A549 (cell line): ENCODE data around the gene ARFIP1.

Experiments
- CBX2 ChIP-seq: fragments of 200-600 bp; sonication (generic); IDR thresholded peaks from 2 replicates; pipeline ENCODE4 v1.6.1; 2016; ENCODE audit warnings: low read depth, mild to moderate bottlenecking, borderline replicate concordance
- RFX5 ChIP-seq: fragments of 450-650 bp; IDR thresholded peaks from 2 replicates; pipeline ENCODE4 v1.7.1; 2014; ENCODE audit warnings: antibody characterized with exemption, mild to moderate bottlenecking, moderate library complexity
- TF ChIP-seq, protein P1 (sequence below): fragments of >200 bp; sonication (Bioruptor Twin); formaldehyde crosslinking; IDR thresholded peaks from 3 replicates; pipeline ENCODE4 v1.5.1; 2016
- TF ChIP-seq, protein P2 (sequence below): fragments of 250-450 bp; sonication (Bioruptor Pico); IDR thresholded peaks from 2 replicates; pipeline ENCODE4 v1.5.0; 2021; ENCODE audit warnings: mild to moderate bottlenecking, moderate library complexity, borderline replicate concordance

DNA sequence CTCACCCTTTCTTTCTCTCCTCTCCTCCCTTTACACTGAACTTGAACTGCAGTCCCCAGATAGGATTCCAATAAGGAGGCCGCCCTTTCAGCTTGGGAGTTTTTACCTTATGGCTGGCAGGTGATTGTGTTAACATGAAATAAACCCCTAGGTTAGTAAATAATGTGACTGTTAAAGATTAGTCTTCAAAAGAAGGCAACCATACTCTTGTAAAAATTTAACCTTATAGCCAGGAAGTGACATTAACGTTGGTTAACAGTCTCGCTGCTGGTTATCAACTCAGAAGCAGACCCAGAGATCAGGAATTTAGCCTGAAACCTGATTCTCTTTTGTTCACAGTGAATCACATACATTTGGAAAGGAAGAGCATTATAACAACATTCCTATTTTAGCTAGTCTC lies 171.6 kb downstream of the ARFIP1 start:
- TF ChIP-seq RFX5 (no peak), CBX2 (no peak)
- TF ChIP-seq, protein P1, sequence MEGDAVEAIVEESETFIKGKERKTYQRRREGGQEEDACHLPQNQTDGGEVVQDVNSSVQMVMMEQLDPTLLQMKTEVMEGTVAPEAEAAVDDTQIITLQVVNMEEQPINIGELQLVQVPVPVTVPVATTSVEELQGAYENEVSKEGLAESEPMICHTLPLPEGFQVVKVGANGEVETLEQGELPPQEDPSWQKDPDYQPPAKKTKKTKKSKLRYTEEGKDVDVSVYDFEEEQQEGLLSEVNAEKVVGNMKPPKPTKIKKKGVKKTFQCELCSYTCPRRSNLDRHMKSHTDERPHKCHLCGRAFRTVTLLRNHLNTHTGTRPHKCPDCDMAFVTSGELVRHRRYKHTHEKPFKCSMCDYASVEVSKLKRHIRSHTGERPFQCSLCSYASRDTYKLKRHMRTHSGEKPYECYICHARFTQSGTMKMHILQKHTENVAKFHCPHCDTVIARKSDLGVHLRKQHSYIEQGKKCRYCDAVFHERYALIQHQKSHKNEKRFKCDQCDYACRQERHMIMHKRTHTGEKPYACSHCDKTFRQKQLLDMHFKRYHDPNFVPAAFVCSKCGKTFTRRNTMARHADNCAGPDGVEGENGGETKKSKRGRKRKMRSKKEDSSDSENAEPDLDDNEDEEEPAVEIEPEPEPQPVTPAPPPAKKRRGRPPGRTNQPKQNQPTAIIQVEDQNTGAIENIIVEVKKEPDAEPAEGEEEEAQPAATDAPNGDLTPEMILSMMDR: no peak
- TF ChIP-seq, protein P2, sequence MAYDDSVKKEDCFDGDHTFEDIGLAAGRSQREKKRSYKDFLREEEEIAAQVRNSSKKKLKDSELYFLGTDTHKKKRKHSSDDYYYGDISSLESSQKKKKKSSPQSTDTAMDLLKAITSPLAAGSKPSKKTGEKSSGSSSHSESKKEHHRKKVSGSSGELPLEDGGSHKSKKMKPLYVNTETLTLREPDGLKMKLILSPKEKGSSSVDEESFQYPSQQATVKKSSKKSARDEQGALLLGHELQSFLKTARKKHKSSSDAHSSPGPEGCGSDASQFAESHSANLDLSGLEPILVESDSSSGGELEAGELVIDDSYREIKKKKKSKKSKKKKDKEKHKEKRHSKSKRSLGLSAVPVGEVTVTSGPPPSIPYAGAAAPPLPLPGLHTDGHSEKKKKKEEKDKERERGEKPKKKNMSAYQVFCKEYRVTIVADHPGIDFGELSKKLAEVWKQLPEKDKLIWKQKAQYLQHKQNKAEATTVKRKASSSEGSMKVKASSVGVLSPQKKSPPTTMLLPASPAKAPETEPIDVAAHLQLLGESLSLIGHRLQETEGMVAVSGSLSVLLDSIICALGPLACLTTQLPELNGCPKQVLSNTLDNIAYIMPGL (CRISPR knock-in tag): no peak
